HG02885 (cell line): Measurements from ENCODE around the gene CYP4F3.
"Not testable (repeated sequence)": the region's sequence is repeated elsewhere in the genome, so short reads cannot be mapped to it uniquely, and the experiment has no call there.

Experiments used
- ATAC-seq: cut with Tn5 transposase; IDR thresholded peaks from one replicate; pipeline ENCODE4 v1.9.1; 2021; ENCODE audit warnings: mild to moderate bottlenecking; ENCODE audit not compliant: unreplicated experiment, poor library complexity

Gene CYP4F3

GRCh38 chr19:15640294-15640903, at the start of gene CYP4F3:
Gene CYP4F3 (plus strand): TSS chr19:15640897. CDS start chr19:15641416, 519 bp downstream.
- ATAC-seq: no peak

- ATAC-seq: no peak
These were observed 48.9 kb upstream of the CYP4F3 start for GRCh38 chr19:15591796-15592195.

- not testable (repeated sequence) for ATAC-seq
These were observed 48.2 kb upstream of the CYP4F3 start for GRCh38 chr19:15592506-15592905.

- ATAC-seq: not testable (repeated sequence)
These were observed 46.9 kb upstream of the CYP4F3 start for GRCh38 chr19:15593766-15594165.

- ATAC-seq: no peak
These were observed 45.6 kb upstream of the CYP4F3 start for GRCh38 chr19:15595069-15595468.

- not testable (repeated sequence) for ATAC-seq
These were observed 32.4 kb upstream of the CYP4F3 start for GRCh38 chr19:15607978-15608925.

DNA sequence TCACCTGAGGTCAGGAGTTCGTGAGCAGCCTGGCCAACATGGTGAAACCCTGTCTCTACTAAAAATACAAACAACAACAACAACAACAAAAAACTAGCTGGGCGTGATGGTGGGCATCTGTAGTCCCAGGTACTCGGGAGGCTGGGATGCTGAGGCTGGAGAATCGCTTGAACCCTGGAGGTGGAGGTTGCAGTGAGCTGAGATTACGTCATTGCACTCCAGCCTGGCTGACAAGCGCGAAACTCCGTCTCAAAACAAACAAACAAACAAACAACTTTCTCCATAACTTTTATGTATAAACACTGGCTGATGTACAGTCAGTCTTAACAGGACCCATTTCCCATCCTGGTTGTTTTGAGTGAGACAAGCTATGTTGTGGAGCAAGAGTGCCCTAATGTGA, 31.4 kb upstream of the CYP4F3 start:
- no peak for ATAC-seq

GRCh38 chr19:15612342-15612741, 28.4 kb upstream of the CYP4F3 start:
- no peak for ATAC-seq

DNA sequence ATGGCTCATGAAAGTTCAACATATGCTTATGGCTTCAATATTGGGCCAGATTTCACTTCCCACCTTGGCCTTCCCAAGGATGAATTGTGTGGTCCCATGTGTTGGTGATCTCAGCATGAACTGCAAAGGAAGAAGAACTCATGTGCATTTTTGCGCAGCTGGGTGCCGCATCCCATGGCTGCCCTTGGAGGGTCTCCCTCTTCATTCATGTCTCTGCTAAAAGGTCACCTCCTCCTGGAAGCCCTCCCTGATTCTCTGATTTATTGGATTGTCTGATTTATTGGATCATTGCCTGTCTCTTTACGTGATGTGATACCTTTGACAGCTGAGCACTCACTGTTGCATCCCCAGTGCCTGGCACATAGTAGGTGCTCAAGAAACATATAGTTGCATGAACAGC, 27.4 kb upstream of the CYP4F3 start:
- ATAC-seq: no peak

GRCh38 chr19:15614507-15615379, 26.0 kb upstream of the CYP4F3 start, which contains the start of gene CYP4F8:
Gene CYP4F8 (plus strand): TSS chr19:15615218. CDS start chr19:15615617, 399 bp downstream.
- no peak for ATAC-seq

GRCh38 chr19:15615526-15615925, 25.2 kb upstream of the CYP4F3 start:
- no peak for ATAC-seq

GRCh38 chr19:15616183-15616582, 24.5 kb upstream of the CYP4F3 start:
- ATAC-seq: no peak

GRCh38 chr19:15616627-15617270, 23.9 kb upstream of the CYP4F3 start:
- ATAC-seq: no peak

- no peak for ATAC-seq
These were observed 22.4 kb upstream of the CYP4F3 start for GRCh38 chr19:15618321-15618720.

DNA sequence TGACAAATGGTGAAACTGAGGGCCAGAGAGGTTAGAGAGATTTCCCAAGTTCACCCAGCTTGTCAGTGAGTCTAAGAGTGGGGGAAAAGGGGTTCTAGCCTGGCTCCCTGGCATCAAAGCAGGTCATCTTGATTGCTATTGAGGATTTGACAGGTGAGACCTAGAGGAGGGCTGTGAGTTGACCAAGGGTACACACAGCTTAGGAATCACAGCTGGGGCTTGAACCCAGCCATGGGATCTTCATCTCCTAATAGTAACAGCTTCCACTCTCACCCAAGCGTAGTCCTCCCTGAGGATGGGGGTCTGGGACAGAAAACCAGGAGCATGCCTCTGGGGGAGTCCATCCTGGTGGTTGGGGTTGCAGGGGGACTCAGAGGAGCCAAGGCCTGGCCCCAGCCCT, 18.9 kb upstream of the CYP4F3 start:
- no peak for ATAC-seq

- no peak for ATAC-seq
These were observed 17.7 kb upstream of the CYP4F3 start for GRCh38 chr19:15622991-15623390.

DNA sequence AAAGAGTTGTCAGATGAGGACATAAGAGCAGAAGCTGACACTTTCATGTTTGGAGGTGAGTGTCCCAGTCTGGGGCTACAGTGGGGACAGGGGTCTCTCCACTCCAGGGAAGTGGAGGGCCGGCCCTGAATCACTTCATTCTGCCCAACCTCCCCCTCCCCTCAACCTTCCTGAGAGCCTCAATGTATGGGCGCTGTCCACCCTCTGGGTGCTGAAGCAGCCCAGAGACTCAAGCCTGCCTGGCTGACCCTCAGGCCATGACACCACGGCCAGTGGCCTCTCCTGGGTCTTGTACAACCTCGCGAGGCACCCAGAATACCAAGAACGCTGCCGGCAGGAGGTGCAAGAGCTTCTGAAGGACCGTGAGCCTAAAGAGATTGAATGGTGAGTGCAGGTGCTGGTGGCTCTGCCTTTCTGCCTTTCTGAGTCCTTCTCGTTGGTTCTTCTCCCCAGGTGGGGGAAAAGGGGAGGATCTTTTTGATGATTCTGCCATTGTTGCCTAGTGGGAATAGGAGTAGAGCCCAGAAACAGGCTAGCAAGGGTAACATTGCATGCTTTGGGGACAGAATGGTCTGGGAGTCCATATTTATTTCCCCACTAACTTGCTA, 16.9 kb upstream of the CYP4F3 start:
- ATAC-seq: no peak

DNA sequence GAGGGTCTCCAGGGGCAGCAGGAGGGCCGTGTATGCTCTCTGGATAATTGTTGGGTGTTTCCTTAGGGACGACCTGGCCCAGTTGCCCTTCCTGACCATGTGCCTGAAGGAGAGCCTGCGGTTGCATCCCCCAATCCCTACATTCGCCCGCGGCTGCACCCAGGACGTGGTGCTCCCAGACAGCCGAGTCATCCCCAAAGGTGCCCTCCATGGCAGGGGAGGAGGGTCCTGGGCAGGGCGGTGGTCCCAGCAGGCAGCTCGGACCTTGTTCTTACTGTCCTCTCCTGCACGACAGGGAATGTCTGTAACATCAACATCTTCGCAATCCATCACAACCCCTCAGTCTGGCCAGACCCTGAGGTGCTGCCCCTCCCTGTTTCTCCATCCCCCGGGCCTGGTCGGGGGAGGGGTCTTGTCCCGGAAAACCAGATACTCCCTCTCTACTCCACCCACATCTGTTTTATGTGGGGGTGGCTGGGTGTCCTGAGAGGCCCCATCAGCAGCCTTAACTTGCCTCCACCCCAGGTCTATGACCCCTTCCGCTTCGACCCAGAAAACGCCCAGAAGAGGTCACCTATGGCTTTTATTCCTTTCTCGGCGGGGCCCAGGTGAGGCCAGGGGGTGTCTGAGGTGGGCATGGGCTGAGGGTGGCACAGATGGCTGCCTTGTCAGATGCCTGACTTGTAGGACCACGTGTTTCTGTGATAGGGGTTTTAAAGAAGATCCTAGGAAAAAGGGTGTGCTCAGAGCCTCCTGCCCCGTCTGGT, 12.3 kb upstream of the CYP4F3 start:
- ATAC-seq: no peak
